Activated CD4-positive, alpha-beta T cell treated with anti-CD3 and anti-CD28 coated beads, Interleukin-2, amount 50 U/mL, for 24 hours (primary cell): ENCODE results near the gene CHPT1.
"Not testable (repeated sequence)": the region's sequence is repeated elsewhere in the genome, so short reads cannot be mapped to it uniquely, and the experiment has no call there.

ENCODE experiments used
- DNase-seq, 2 donors: peaks; one replicate each; pipeline ENCODE4 v3.0.0-alpha.2; 2020; ENCODE audit warnings: low read depth in 1 of 2, low spot score in 1 of 2

CHPT1 gene

GRCh38 chr12:101697197-101697929, at the start of gene CHPT1:
Gene CHPT1 (plus strand): TSS chr12:101697640. CDS start chr12:101697862, 222 bp downstream.
- peak; percentile 22 to 26 for DNase-seq

- no peak for DNase-seq
These were observed 49.7 kb upstream of the CHPT1 start for GRCh38 chr12:101647711-101648110.

GRCh38 chr12:101648195-101648594, 49.2 kb upstream of the CHPT1 start:
- no peak for DNase-seq

- DNase-seq, result no peak
These were observed 46.9 kb upstream of the CHPT1 start for GRCh38 chr12:101650346-101651117.

GRCh38 chr12:101653030-101653429, 44.4 kb upstream of the CHPT1 start:
- no peak for DNase-seq

GRCh38 chr12:101653503-101653902, 43.9 kb upstream of the CHPT1 start:
- DNase-seq, result no peak

- DNase-seq, result no peak
These were observed 43.0 kb upstream of the CHPT1 start for GRCh38 chr12:101654442-101654841.

- no peak for DNase-seq
These were observed 42.0 kb upstream of the CHPT1 start for GRCh38 chr12:101655393-101655792.

- DNase-seq, result not testable (repeated sequence)
These were observed 36.8 kb upstream of the CHPT1 start for GRCh38 chr12:101660662-101661061.

- DNase-seq, result no peak
These were observed 34.1 kb upstream of the CHPT1 start for GRCh38 chr12:101663298-101663697.

- DNase-seq, result no peak
These were observed 32.4 kb upstream of the CHPT1 start for GRCh38 chr12:101664992-101665391.

- DNase-seq, result no peak
These were observed 31.2 kb upstream of the CHPT1 start for GRCh38 chr12:101666052-101666728.

- no peak for DNase-seq
These were observed 29.8 kb upstream of the CHPT1 start for GRCh38 chr12:101667591-101667990.

GRCh38 chr12:101670007-101670671, 27.3 kb upstream of the CHPT1 start:
- peak in 1 of 2 donors; percentile 5 for DNase-seq

- no peak for DNase-seq
These were observed 26.2 kb upstream of the CHPT1 start for GRCh38 chr12:101671157-101671791.

- DNase-seq, result no peak
These were observed 25.6 kb upstream of the CHPT1 start for GRCh38 chr12:101671833-101672232.

- DNase-seq, result no peak
These were observed 21.9 kb upstream of the CHPT1 start for GRCh38 chr12:101675555-101675954.

GRCh38 chr12:101676497-101676896, 20.9 kb upstream of the CHPT1 start:
- DNase-seq, result not testable (repeated sequence)

GRCh38 chr12:101678081-101678480, 19.4 kb upstream of the CHPT1 start:
- no peak for DNase-seq

- no peak for DNase-seq
These were observed 17.2 kb upstream of the CHPT1 start for GRCh38 chr12:101680240-101680639.

GRCh38 chr12:101680647-101681046, 16.8 kb upstream of the CHPT1 start:
- DNase-seq, result no peak
